ENCODE measurements around the gene PRRT2.

GRCh38 chr16:29763326-29763725 is 48.7 kb upstream of the PRRT2 start:
- TF ChIP-seq TAF1 (IDR thresholded peaks at IDR 0.05; ENCODE audit: low read depth, low read length), result no peak
- TF ChIP-seq POLR2AphosphoS5 (IDR thresholded peaks at IDR 0.05; ENCODE audit: low read depth, low read length), result no peak
